Measurements from ENCODE around the gene SPATA32.
A peak's percentile ranks its signal among the peaks of the same experiment; 100 is the strongest.

Gene SPATA32

GRCh38 chr17:45227926-45228762 is 33.8 kb downstream of the SPATA32 start:
- peak; percentile 38 for DNase-seq

GRCh38 chr17:45227101-45227925 is 34.6 kb downstream of the SPATA32 start:
- no peak for DNase-seq

- DNase-seq: no peak
Measured at GRCh38 chr17:45226576-45226975, 35.3 kb downstream of the SPATA32 start.

GRCh38 chr17:45225964-45226530 is 35.8 kb downstream of the SPATA32 start:
- DNase-seq: peak; percentile 94

- peak; percentile 51 for DNase-seq
Measured at GRCh38 chr17:45225051-45225700, 36.7 kb downstream of the SPATA32 start.

GRCh38 chr17:45224671-45225050 is 37.2 kb downstream of the SPATA32 start:
- no peak for DNase-seq

- peak; percentile 47 for DNase-seq
Measured at GRCh38 chr17:45223539-45224528, 38.1 kb downstream of the SPATA32 start.

- DNase-seq: no peak
Measured at GRCh38 chr17:45222996-45223538, 38.8 kb downstream of the SPATA32 start.

GRCh38 chr17:45222289-45222995 is 39.5 kb downstream of the SPATA32 start:
- peak; percentile 62 for DNase-seq

GRCh38 chr17:45222014-45222288 is 39.9 kb downstream of the SPATA32 start:
- DNase-seq: no peak

GRCh38 chr17:45221081-45222013 is 40.5 kb downstream of the SPATA32 start, which contains the start of gene FMNL1:
FMNL1 (plus strand) TSS chr17:45221885; CDS start chr17:45222125, 240 bp downstream.
- DNase-seq: peak; percentile 64

GRCh38 chr17:45220079-45220478 is 41.8 kb downstream of the SPATA32 start:
- DNase-seq: no peak

- peak; percentile 88 for DNase-seq
Measured at GRCh38 chr17:45218895-45219661, 42.8 kb downstream of the SPATA32 start.
